ENCODE data around the gene TANC2. TPM values are rescaled to one million over a fixed set of nuclear protein-coding genes. Genes with fewer than 3 reads are reported as not detected.

Gene TANC2
- total RNA-seq, 1 donor from 2014 or later = 31.1 TPM

- DNase-seq (ENCODE audit: low read depth) = no peak
- no peak overlapping the region for H3K4me3 ChIP-seq (ENCODE audit: low read depth, low read length)
- TF ChIP-seq CTCF (conservative IDR thresholded peaks at IDR 0.05; ENCODE audit: low read depth, low read length) = no peak
Observed at GRCh38 chr17:62925267-62925836, 40.7 kb upstream of the TANC2 start.

- TF ChIP-seq CTCF (conservative IDR thresholded peaks at IDR 0.05; ENCODE audit: low read depth, low read length) = no peak
- H3K4me3 ChIP-seq (ENCODE audit: low read depth, low read length) = no peak overlapping the region
- DNase-seq (ENCODE audit: low read depth) = no peak
Observed at GRCh38 chr17:62927083-62927482, 39.0 kb upstream of the TANC2 start.

- no peak overlapping the region for H3K4me3 ChIP-seq (ENCODE audit: low read depth, low read length)
- DNase-seq (ENCODE audit: low read depth) = no peak
- TF ChIP-seq CTCF (conservative IDR thresholded peaks at IDR 0.05; ENCODE audit: low read depth, low read length) = no peak
Observed at GRCh38 chr17:62929320-62929719, 36.7 kb upstream of the TANC2 start.

- TF ChIP-seq CTCF (conservative IDR thresholded peaks at IDR 0.05; ENCODE audit: low read depth, low read length) = no peak
- DNase-seq (ENCODE audit: low read depth) = no peak
- H3K4me3 ChIP-seq (ENCODE audit: low read depth, low read length) = no peak overlapping the region
Observed at GRCh38 chr17:62931101-62931500, 34.9 kb upstream of the TANC2 start.

GRCh38 chr17:62933501-62934385, 32.3 kb upstream of the TANC2 start:
- no peak overlapping the region for H3K4me3 ChIP-seq (ENCODE audit: low read depth, low read length)
- DNase-seq (ENCODE audit: low read depth) = no peak
- TF ChIP-seq CTCF (conservative IDR thresholded peaks at IDR 0.05; ENCODE audit: low read depth, low read length) = no peak

- no peak for TF ChIP-seq CTCF (conservative IDR thresholded peaks at IDR 0.05; ENCODE audit: low read depth, low read length)
- no peak for DNase-seq (ENCODE audit: low read depth)
- H3K4me3 ChIP-seq (ENCODE audit: low read depth, low read length) = no peak overlapping the region
Observed at GRCh38 chr17:62935098-62935497, 30.9 kb upstream of the TANC2 start.

All from epithelial cell of proximal tubule (primary cell).